Prostate gland (tissue), 2 donors: ENCODE measurements around the gene RBP5.

ENCODE experiments used
- POLR2A ChIP-seq: fragments of 450-650 bp; IDR thresholded peaks from one replicate; pipeline ENCODE4 v1.6.1; 2016; ENCODE audit warnings: antibody characterized with exemption, mild to moderate bottlenecking
- POLR2AphosphoS5 ChIP-seq: sonication (generic); formaldehyde crosslinking; IDR thresholded peaks from one replicate; pipeline ENCODE4 v1.6.1; 2017; ENCODE audit warnings: antibody characterized with exemption
- TF ChIP-seq, protein P1 (sequence below), 4 experiments: fragments of 200-600 bp in 2 of 4; fragments of 450-650 bp in 2 of 4; sonication (generic) in 2 of 4; IDR thresholded peaks; 1 replicate in 3 of 4; 2 replicates in 1 of 4; pipeline ENCODE4 v1.5.1; 2016 to 2019; ENCODE audit warnings: antibody characterized with exemption in 4 of 4, mild to moderate bottlenecking in 2 of 4, moderate library complexity in 2 of 4

DNA sequence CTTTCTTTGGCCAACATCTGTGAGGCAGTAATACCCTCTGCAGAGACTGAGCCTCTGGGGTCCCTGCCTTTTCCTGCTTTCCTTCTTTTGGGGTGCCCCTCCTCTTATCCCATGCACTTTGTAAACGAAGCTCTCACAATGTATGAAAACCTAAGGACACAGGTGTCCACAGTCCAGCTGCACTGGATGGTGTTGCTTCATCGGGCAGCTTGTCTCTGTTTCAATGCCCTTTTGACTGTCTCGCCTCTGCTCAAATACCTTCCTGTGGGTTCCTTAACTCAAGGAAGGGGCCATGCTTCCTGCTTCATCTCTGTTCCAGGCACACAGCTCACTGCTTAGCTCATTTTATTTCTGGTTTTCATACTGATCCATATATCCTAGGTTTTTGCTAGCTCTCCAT is 26.1 kb downstream of the RBP5 start:
- TF ChIP-seq, protein P1, sequence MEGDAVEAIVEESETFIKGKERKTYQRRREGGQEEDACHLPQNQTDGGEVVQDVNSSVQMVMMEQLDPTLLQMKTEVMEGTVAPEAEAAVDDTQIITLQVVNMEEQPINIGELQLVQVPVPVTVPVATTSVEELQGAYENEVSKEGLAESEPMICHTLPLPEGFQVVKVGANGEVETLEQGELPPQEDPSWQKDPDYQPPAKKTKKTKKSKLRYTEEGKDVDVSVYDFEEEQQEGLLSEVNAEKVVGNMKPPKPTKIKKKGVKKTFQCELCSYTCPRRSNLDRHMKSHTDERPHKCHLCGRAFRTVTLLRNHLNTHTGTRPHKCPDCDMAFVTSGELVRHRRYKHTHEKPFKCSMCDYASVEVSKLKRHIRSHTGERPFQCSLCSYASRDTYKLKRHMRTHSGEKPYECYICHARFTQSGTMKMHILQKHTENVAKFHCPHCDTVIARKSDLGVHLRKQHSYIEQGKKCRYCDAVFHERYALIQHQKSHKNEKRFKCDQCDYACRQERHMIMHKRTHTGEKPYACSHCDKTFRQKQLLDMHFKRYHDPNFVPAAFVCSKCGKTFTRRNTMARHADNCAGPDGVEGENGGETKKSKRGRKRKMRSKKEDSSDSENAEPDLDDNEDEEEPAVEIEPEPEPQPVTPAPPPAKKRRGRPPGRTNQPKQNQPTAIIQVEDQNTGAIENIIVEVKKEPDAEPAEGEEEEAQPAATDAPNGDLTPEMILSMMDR (IDR thresholded peaks at IDR 0.05): no peak
- TF ChIP-seq POLR2A: no peak
- TF ChIP-seq POLR2AphosphoS5: no peak
